Effector memory CD8-positive, alpha-beta T cell (primary cell): ENCODE measurements around the gene FAM20C.

Experiments used
- ATAC-seq: fragments of 150-1000 bp; cut with Tn5 transposase; replicated peaks from 2 replicates; pipeline ENCODE4 v1.10.0; 2021; ENCODE audit warnings: mild to moderate bottlenecking, moderate library complexity
- DNase-seq, 3 experiments: peaks; one replicate each; pipeline ENCODE4 v3.0.0; 2021
- H3K27ac Mint-ChIP-seq, 2 donors: one replicate each; pipeline ENCODE4 v1.8.0; 2022; ENCODE audit warnings: mild to moderate bottlenecking in 2 of 2, mixed read lengths in 2 of 2, moderate library complexity in 2 of 2
- H3K27me3 Mint-ChIP-seq, 2 donors: one replicate each; pipeline ENCODE4 v1.8.0; 2022; ENCODE audit warnings: mixed read lengths in 2 of 2
- H3K36me3 Mint-ChIP-seq: one replicate; pipeline ENCODE4 v1.8.0; 2022; ENCODE audit warnings: mild to moderate bottlenecking, moderate library complexity, mixed read lengths; ENCODE audit not compliant: insufficient read depth
- H3K4me1 Mint-ChIP-seq, 2 donors: one replicate each; pipeline ENCODE4 v1.8.0; 2022; ENCODE audit warnings: low read depth in 2 of 2, mixed read lengths in 2 of 2
- H3K4me3 Mint-ChIP-seq, 2 donors: one replicate each; pipeline ENCODE4 v1.8.0; 2022; ENCODE audit warnings: mild to moderate bottlenecking in 2 of 2, mixed read lengths in 2 of 2, moderate library complexity in 2 of 2
- H3K9me3 Mint-ChIP-seq, 2 donors: one replicate each; pipeline ENCODE4 v1.8.0; 2022; ENCODE audit warnings: mixed read lengths in 2 of 2

Gene FAM20C

GRCh38 chr7:186516-187113 is 5.8 kb upstream of the FAM20C start:
- no peaks in the 10 kb centered on the region for H3K9me3 Mint-ChIP-seq

GRCh38 chr7:187227-187927 is 5.0 kb upstream of the FAM20C start:
- Mint-ChIP-seq H3K4me3 (no peak overlapping the region), H3K4me1 (peaks cover 0 to 2% of the 10 kb centered on the region in 2 donors), H3K27ac (no peak overlapping the region), H3K27me3 (peaks cover 13 to 43% of the 10 kb centered on the region in 2 donors), H3K36me3 (no peaks in the 10 kb centered on the region), H3K9me3 (no peaks in the 10 kb centered on the region)
- DNase-seq = no peak
- ATAC-seq = no peak

More at GRCh38 chr7:186516-187113, 5.8 kb upstream of the FAM20C start:
- peaks cover 0 to 2% of the 10 kb centered on the region in 2 donors for H3K4me1 Mint-ChIP-seq
- peaks cover 13 to 47% of the 10 kb centered on the region in 2 donors for H3K27me3 Mint-ChIP-seq
- no peak overlapping the region for H3K4me3 Mint-ChIP-seq
- H3K36me3 Mint-ChIP-seq = no peaks in the 10 kb centered on the region
- ATAC-seq (no peak), DNase-seq (no peak)
- H3K27ac Mint-ChIP-seq = no peak overlapping the region

GRCh38 chr7:188174-188573 is 4.2 kb upstream of the FAM20C start:
- ATAC-seq = no peak
- Mint-ChIP-seq H3K9me3 (no peaks in the 10 kb centered on the region), H3K27ac (no peak overlapping the region), H3K27me3 (peaks cover 13 to 43% of the 10 kb centered on the region in 2 donors), H3K36me3 (no peaks in the 10 kb centered on the region), H3K4me3 (no peak overlapping the region), H3K4me1 (peaks cover 0 to 2% of the 10 kb centered on the region in 2 donors)
- no peak for DNase-seq

- Mint-ChIP-seq H3K9me3 (no peaks in the 10 kb centered on the region), H3K27me3 (peaks cover 17 to 47% of the 10 kb centered on the region in 2 donors), H3K4me1 (peaks cover 0 to 3% of the 10 kb centered on the region in 2 donors), H3K27ac (no peak overlapping the region), H3K36me3 (no peaks in the 10 kb centered on the region), H3K4me3 (no peak overlapping the region)
- DNase-seq (no peak), ATAC-seq (no peak)
Measured at GRCh38 chr7:188727-189500, 3.5 kb upstream of the FAM20C start.

- Mint-ChIP-seq H3K4me3 (no peak overlapping the region), H3K27ac (no peak overlapping the region), H3K27me3 (peaks cover 24 to 55% of the 10 kb centered on the region in 2 donors), H3K4me1 (peaks cover 0 to 3% of the 10 kb centered on the region in 2 donors), H3K9me3 (no peaks in the 10 kb centered on the region), H3K36me3 (no peaks in the 10 kb centered on the region)
- DNase-seq (no peak), ATAC-seq (no peak)
Measured at GRCh38 chr7:189719-190118, 2.7 kb upstream of the FAM20C start.

- Mint-ChIP-seq H3K36me3 (no peaks in the 10 kb centered on the region), H3K4me1 (peaks cover 0 to 3% of the 10 kb centered on the region in 2 donors), H3K9me3 (no peaks in the 10 kb centered on the region), H3K27ac (no peak overlapping the region), H3K4me3 (no peak overlapping the region), H3K27me3 (peaks cover 26 to 60% of the 10 kb centered on the region in 2 donors)
- no peak for DNase-seq
- ATAC-seq = no peak
Measured at GRCh38 chr7:190196-190595, 2.2 kb upstream of the FAM20C start.

- Mint-ChIP-seq H3K27me3 (peaks cover 36 to 71% of the 10 kb centered on the region in 2 donors), H3K4me1 (peaks cover 0 to 3% of the 10 kb centered on the region in 2 donors), H3K9me3 (no peaks in the 10 kb centered on the region), H3K27ac (no peak overlapping the region), H3K4me3 (peak overlapping the region; percentile 60 to 66), H3K36me3 (no peaks in the 10 kb centered on the region)
- DNase-seq = no peak
- peak; percentile 15 for ATAC-seq
Measured at GRCh38 chr7:191105-191980, 1.0 kb upstream of the FAM20C start.

- H3K4me3 Mint-ChIP-seq = peak overlapping the region in 1 of 2 donors; percentile 36
- H3K9me3 Mint-ChIP-seq = no peaks in the 10 kb centered on the region
- no peak for DNase-seq
- H3K27me3 Mint-ChIP-seq = peaks cover 42 to 72% of the 10 kb centered on the region in 2 donors
- H3K4me1 Mint-ChIP-seq = peaks cover 0 to 3% of the 10 kb centered on the region in 2 donors
- H3K36me3 Mint-ChIP-seq = no peaks in the 10 kb centered on the region
- peak; percentile 5 for ATAC-seq
- H3K27ac Mint-ChIP-seq = no peak overlapping the region
Measured at GRCh38 chr7:192701-193480, 520 bp downstream of the FAM20C start.

- ATAC-seq = no peak
- Mint-ChIP-seq H3K4me1 (peaks cover 0 to 3% of the 10 kb centered on the region in 2 donors), H3K27ac (no peak overlapping the region)
Measured at GRCh38 chr7:193481-194251, 1.3 kb downstream of the FAM20C start.

GRCh38 chr7:194252-195009 is 2.1 kb downstream of the FAM20C start:
- Mint-ChIP-seq H3K36me3 (no peaks in the 10 kb centered on the region), H3K4me1 (peaks cover 0 to 3% of the 10 kb centered on the region in 2 donors), H3K9me3 (no peaks in the 10 kb centered on the region), H3K4me3 (peak overlapping the region in 1 of 2 donors; percentile 36), H3K27ac (no peak overlapping the region), H3K27me3 (peaks cover 39 to 69% of the 10 kb centered on the region in 2 donors)
- DNase-seq (no peak), ATAC-seq (no peak)

More at GRCh38 chr7:193481-194251, 1.3 kb downstream of the FAM20C start:
- Mint-ChIP-seq H3K27me3 (peaks cover 42 to 75% of the 10 kb centered on the region in 2 donors), H3K9me3 (no peaks in the 10 kb centered on the region), H3K4me3 (peak overlapping the region in 1 of 2 donors; percentile 36), H3K36me3 (no peaks in the 10 kb centered on the region)
- DNase-seq = no peak
